ENCODE results near the gene ALPL.

Gene ALPL

GRCh38 chr1:21524686-21525339, 15.6 kb downstream of the ALPL start:
- no peak for TF ChIP-seq CTCF (IDR thresholded peaks at IDR 0.05; ENCODE audit: extremely low read depth, missing control alignments)
- DNase-seq (ENCODE audit: low spot score), result no peak

GRCh38 chr1:21525340-21525717, 16.1 kb downstream of the ALPL start:
- no peak for DNase-seq (ENCODE audit: low spot score)

GRCh38 chr1:21526441-21526840, 17.2 kb downstream of the ALPL start:
- no peak for TF ChIP-seq CTCF (IDR thresholded peaks at IDR 0.05; ENCODE audit: extremely low read depth, missing control alignments)

More at GRCh38 chr1:21525340-21525717, 16.1 kb downstream of the ALPL start:
- TF ChIP-seq CTCF (IDR thresholded peaks at IDR 0.05; ENCODE audit: extremely low read depth, missing control alignments), result no peak

GRCh38 chr1:21530368-21531016, 21.3 kb downstream of the ALPL start:
- no peak for DNase-seq (ENCODE audit: low spot score)
- TF ChIP-seq CTCF (IDR thresholded peaks at IDR 0.05; ENCODE audit: extremely low read depth, missing control alignments), result no peak

More at GRCh38 chr1:21526441-21526840, 17.2 kb downstream of the ALPL start:
- no peak for DNase-seq (ENCODE audit: low spot score)

- no peak for DNase-seq (ENCODE audit: low spot score)
- TF ChIP-seq CTCF (IDR thresholded peaks at IDR 0.05; ENCODE audit: extremely low read depth, missing control alignments), result no peak
These were observed 22.0 kb downstream of the ALPL start for GRCh38 chr1:21531241-21531640.

GRCh38 chr1:21532496-21532895, 23.3 kb downstream of the ALPL start:
- no peak for DNase-seq (ENCODE audit: low spot score)

More at GRCh38 chr1:21532496-21532895, 23.3 kb downstream of the ALPL start:
- TF ChIP-seq CTCF (IDR thresholded peaks at IDR 0.05; ENCODE audit: extremely low read depth, missing control alignments), result no peak
